NCI-H82 (cell line): ENCODE data around the gene VSX1.
A peak's percentile ranks its signal among the peaks of the same experiment; 100 is the strongest.

ENCODE experiments used
- DNase-seq: peaks from one replicate; lab custom pipeline; 2025; lab: John Stamatoyannopoulos, UW

VSX1 gene

GRCh38 chr20:25053255-25054031 is 28.5 kb downstream of the VSX1 start:
- DNase-seq = no peak

- DNase-seq = no peak
These were observed 29.4 kb downstream of the VSX1 start for GRCh38 chr20:25052255-25053194.

GRCh38 chr20:25051386-25052155 is 30.4 kb downstream of the VSX1 start:
- DNase-seq = no peak

DNA sequence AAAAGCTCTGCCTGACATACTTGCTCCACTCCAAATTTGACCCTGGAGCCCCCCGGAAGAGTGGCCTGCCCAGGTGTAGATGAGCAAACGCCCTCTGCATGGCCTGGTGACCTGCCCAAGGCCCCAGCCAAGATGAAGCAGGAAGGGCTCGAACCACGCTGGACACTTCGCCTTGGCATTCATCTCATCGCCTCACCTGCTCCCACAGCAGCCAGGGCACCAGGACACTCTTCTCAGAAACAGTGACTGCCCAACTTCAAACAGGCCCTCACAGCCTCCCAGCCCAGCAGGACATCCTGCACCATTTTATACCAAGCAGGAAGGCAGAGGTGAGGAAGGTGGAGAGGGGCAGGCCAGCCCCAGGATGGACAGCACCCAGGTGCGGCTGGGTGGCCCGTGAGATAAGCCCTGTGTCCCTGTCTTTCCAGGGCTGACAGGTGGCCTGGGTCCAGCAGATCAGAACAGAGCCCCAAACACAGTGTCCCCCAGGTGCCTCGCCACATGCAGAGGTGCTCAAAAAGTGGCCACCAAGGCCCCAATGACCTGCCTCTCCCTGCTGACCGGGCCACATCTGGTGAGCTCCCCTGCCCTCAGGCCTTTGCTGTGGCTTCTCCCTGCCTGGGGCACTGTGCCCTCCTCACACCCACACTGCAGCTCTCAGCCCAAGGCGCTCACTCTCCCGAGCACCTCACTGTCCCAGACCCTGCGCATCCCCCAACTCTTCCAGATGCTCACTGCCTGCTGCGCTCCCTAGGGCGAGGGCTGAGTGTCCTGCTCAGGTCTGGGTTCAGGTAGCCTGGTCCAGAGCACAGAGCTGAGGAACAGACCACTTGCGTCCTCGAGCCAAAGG is 31.2 kb downstream of the VSX1 start:
- DNase-seq = no peak

DNA sequence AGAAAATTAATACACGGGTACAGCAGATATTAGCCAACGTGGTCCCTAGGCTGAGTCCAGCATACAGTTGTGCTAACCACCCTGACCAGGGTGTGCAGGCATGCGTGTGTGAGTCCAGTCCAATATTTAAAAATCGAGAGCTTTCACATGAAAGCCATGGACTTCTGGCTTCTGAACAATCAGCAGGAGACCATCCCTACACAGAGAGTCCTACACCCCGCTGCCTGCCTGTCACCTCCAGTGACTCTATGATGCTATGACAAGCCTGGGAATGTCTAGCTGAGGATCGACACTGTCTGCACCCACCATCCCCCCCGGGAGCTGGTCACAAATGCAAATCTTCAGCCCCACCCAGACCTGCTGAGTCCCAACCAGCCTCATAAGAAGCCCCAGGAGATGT is 31.9 kb downstream of the VSX1 start:
- no peak for DNase-seq

GRCh38 chr20:25049261-25050060 is 32.5 kb downstream of the VSX1 start:
- DNase-seq = no peak

DNA sequence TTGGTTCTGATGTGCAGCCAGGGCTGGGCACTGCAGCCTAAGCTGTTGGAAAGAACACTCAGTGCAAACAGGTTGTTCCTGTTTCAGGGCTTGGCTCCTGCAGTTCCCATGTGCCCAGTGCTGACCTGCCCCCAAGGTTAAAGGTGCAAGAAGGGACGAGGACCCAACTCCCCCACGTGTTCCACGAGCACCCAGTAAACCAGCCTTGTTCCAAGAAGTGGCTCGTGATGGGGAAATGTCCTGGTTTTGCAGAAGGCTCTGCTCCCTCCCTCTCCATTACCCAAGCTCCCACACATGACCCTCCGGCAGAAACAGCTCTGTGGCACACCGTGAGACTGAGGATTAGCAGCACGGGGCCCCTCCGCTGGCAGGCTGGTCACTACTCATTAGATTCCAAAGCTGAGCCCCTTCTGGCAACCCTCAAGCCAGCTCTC is 33.4 kb downstream of the VSX1 start:
- no peak for DNase-seq

DNA sequence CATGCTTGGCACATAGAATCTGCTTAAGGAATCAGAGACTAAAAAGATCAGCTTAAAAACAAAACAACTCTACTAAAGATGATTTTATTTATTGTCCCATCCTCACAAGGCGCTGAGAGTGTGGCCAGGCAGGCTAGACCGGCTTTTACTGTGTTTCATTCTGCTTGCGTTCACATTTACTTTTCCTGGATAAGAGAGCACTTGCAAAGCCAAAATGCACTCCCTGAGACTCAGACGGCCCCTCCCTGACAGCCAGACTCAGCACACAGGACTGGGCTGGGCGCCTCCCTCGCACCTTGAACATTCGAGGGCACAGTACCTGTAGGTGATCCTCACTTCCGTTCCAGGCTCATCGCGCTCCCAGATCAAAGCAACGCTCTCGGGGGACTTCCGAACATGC is 34.2 kb downstream of the VSX1 start:
- DNase-seq = no peak

DNA sequence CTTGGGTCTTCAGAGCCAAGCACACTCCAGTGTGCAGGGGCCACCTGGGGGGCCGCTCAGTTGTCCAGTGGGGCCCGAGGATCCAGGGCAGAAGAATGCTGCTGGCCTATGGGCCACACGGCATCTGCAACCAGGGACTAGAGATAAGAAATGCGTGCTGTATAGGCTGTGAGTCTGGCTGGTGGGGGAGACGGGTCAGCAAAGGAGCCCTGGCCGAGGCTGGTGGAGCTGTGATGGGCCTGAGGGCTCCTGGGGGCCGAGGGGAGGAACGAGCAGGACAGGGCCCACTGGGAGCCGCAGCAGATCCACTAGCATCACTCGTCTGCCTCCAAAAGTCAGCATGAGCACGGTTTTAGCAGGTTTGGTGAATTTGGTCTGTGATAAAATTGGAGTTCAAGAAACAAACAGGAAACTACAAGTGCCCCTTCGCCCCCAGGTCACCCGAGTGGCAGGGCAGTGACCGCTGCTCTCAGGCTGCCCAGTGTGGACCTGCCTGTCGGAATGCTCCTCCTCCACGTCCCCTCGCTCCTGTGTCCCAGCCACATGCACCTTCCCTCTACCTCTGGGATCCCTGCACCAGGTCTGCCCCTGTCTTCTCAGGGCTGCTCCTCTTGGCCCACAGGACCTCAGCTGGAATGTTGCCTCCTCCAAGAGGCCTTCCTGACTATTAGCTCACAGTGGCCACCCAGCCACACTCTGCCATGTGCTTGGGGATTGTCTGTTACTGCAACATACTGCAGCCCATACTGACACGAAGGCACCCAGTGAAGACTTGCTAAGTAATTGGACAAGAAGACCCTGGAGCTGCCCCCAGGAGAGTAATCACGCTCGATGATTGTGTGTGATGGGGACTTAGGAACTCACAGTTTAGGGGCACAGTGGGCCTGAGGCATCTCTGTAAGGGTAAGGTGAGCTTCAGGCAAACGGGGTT is 34.9 kb downstream of the VSX1 start:
- no peak for DNase-seq

GRCh38 chr20:25046181-25046641 is 35.7 kb downstream of the VSX1 start:
- no peak for DNase-seq

- DNase-seq = no peak
These were observed 36.6 kb downstream of the VSX1 start for GRCh38 chr20:25045343-25045712.

DNA sequence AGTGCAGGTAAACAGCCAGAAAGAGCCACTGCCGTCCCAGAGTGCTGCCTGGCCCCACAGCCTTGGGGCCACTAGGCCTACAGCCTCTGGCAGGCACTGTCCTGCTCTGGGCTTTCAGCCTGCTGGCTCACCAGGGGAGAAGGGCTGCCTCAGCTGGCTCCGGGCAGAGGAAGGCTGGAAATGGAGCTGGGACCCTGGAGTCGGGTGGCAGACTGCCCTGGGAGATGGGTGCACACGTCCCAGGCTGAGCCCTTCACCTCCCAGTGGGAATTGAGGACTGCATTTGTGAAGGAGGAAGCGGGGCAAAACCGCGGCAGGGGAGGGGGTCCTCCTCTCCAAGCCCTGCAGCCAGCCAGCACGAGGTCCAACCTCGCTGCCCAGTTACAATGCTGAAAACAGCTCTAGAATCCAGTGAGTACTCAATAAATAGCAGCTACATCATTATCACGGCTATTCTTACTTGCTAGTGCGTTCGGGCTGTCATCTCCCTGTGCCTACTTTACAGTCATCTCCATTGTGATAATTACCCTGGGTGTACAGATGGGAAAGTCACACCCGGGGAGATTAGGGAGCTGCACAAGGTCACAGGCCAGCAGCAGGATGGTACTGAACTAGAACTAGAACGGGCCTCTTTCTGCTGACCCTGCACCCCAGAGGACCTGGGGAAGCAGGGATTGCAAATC is 37.1 kb downstream of the VSX1 start:
- DNase-seq = peak; percentile 34

- no peak for DNase-seq
These were observed 37.7 kb downstream of the VSX1 start for GRCh38 chr20:25044261-25044560.

GRCh38 chr20:25043499-25044260 is 38.3 kb downstream of the VSX1 start:
- no peak for DNase-seq

DNA sequence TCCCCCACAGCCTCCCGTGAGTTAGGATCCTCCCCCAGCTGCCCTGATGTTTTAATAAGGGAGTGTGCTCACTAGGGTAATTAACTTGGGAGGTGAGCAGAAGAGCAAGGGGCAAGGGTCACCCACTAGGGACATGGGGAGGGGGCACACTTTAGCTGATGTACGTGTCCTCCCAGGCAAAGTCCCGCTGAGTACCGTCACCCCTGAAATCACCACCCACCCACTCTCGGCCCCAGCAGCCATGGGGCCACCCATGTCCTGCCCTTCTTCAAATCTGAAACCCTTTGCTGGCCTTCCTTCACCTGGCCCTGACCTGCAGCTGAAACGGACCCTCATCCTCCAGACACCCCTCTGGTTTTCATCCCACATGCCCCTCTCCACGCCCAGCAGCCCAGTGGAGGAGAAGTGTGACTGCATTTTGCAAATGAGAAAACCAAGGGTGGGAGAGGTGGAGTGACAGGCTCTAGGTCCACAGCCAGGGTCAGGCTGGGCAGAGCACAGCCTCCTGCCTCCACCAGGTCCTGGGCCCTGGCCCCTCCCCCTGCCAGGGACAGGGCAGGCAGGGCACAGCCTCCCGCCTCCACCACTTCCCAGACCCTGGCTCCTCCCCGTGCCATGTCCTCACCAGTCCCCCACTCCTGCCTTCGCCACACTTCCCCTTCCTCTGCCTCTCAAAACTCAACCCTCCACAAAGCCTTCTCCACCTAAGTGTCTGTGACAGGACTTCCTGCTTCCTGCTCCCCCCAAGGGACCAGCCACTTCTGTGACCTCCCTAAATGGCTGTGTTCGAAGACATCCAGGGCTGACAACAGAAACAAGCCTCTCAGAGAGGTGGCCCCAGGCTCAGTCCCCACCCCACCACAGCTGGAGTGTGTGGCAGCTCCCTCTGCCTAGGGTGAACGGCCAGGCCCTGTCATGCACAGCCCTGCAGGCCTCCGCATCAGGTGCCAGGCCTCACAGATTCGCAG is 39.1 kb downstream of the VSX1 start:
- no peak for DNase-seq

- DNase-seq = no peak
These were observed 40.0 kb downstream of the VSX1 start for GRCh38 chr20:25041813-25042530.
